ENCODE measurements around the gene LDLR. TPM values are rescaled to one million over a fixed set of nuclear protein-coding genes. Genes with fewer than 3 reads are reported as not detected.

Gene LDLR
- total RNA-seq, 1 donor from 2014 or later: 121 TPM

DNA sequence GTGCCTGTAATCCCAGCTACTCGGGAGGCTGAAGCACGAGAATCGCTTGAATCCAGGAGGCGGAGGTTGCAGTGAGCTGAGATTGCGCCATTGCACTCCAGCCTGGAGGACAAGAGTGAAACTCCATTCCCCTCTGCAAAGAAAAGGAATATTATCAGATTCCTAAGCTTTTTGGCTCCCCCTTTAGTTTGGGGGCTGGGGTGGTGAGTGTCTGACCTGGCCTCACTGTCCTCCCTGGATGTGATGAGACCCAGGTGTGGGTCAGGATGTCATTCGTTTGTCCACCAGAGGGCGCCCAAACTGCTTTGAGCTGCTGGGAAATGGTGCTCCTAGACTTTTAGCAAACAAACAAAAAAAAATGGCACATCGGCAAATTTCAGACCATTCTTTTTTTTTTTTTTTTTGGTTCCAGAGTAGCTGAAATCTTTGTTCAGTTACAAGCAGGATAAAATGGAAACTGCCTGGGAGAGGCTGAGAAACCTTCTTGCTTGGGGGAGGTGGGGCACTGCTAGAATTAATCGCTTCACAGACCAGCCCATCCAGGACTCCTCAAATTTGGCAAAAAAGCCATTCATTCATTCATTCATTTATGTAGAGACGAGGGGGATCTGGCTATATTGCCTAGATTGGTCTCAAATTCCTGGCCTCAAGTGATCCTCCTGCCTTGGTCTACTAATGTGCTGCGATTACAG, 36.9 kb downstream of the LDLR start:
- peak; percentile 89 for TF ChIP-seq CTCF (IDR thresholded peaks at IDR 0.05)
- no peaks in the 10 kb centered on the region for H3K27me3 Mint-ChIP-seq (ENCODE audit: low read depth)
- no peak for DNase-seq (ENCODE audit: low spot score)
- H3K4me3 Mint-ChIP-seq (ENCODE audit: unreplicated experiment): no peak overlapping the region
- peaks cover 32% of the 10 kb centered on the region for H3K36me3 Mint-ChIP-seq (ENCODE audit: low read depth)
- H3K27ac Mint-ChIP-seq (ENCODE audit: unreplicated experiment): no peak overlapping the region
- H3K9me3 Mint-ChIP-seq (ENCODE audit: low read depth): no peaks in the 10 kb centered on the region
- H3K4me1 Mint-ChIP-seq (ENCODE audit: low read depth): peaks cover 9% of the 10 kb centered on the region

GRCh38 chr19:11127905-11128304, 38.6 kb downstream of the LDLR start:
- no peak overlapping the region for H3K4me3 Mint-ChIP-seq (ENCODE audit: unreplicated experiment)
- H3K36me3 Mint-ChIP-seq (ENCODE audit: low read depth): peaks cover 39% of the 10 kb centered on the region
- H3K27me3 Mint-ChIP-seq (ENCODE audit: low read depth): no peaks in the 10 kb centered on the region
- H3K27ac Mint-ChIP-seq (ENCODE audit: unreplicated experiment): peak overlapping the region; percentile 22
- peaks cover 9% of the 10 kb centered on the region for H3K4me1 Mint-ChIP-seq (ENCODE audit: low read depth)
- no peak for TF ChIP-seq CTCF (IDR thresholded peaks at IDR 0.05)
- no peak for DNase-seq (ENCODE audit: low spot score)
- H3K9me3 Mint-ChIP-seq (ENCODE audit: low read depth): no peaks in the 10 kb centered on the region

DNA sequence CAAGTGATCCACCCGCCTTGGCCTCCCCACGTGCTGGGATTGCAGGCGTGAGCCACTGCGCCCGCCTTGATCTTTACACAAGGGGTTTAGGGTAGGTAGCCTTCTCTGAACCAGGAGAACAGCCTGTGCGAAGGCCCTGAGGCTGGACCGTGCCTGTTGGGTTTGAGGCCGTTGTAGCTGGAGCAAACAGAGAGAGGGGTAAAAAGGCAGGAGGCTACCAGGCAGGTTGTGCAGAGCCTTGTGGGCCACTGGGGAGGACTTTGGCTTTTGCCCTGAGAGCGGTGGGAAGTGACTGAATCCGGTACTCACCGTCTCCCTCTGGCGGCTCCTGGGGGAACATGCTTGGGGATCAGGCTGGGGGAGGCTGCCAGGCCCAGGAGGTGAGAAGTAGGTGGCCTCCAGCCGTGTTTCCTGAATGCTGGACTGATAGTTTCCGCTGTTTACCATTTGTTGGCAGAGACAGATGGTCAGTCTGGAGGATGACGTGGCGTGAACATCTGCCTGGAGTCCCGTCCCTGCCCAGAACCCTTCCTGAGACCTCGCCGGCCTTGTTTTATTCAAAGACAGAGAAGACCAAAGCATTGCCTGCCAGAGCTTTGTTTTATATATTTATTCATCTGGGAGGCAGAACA, 41.7 kb downstream of the LDLR start:
- Mint-ChIP-seq H3K27me3 (ENCODE audit: low read depth) (no peaks in the 10 kb centered on the region), H3K36me3 (ENCODE audit: low read depth) (peaks cover 32% of the 10 kb centered on the region), H3K9me3 (ENCODE audit: low read depth) (no peaks in the 10 kb centered on the region), H3K4me3 (ENCODE audit: unreplicated experiment) (no peak overlapping the region), H3K27ac (ENCODE audit: unreplicated experiment) (peak overlapping the region; percentile 36), H3K4me1 (ENCODE audit: low read depth) (peaks cover 11% of the 10 kb centered on the region)
- no peak for DNase-seq (ENCODE audit: low spot score)
- TF ChIP-seq CTCF (IDR thresholded peaks at IDR 0.05): peak; percentile 82

DNA sequence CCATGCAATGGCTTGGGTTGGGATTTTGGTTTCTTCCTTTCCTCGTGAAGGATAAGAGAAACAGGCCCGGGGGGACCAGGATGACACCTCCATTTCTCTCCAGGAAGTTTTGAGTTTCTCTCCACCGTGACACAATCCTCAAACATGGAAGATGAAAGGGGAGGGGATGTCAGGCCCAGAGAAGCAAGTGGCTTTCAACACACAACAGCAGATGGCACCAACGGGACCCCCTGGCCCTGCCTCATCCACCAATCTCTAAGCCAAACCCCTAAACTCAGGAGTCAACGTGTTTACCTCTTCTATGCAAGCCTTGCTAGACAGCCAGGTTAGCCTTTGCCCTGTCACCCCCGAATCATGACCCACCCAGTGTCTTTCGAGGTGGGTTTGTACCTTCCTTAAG, 42.2 kb downstream of the LDLR start:
- H3K36me3 Mint-ChIP-seq (ENCODE audit: low read depth): peaks cover 28% of the 10 kb centered on the region
- peaks cover 11% of the 10 kb centered on the region for H3K4me1 Mint-ChIP-seq (ENCODE audit: low read depth)
- H3K9me3 Mint-ChIP-seq (ENCODE audit: low read depth): no peaks in the 10 kb centered on the region
- TF ChIP-seq CTCF (IDR thresholded peaks at IDR 0.05): no peak
- H3K27me3 Mint-ChIP-seq (ENCODE audit: low read depth): no peaks in the 10 kb centered on the region
- no peak for DNase-seq (ENCODE audit: low spot score)
- H3K27ac Mint-ChIP-seq (ENCODE audit: unreplicated experiment): no peak overlapping the region
- H3K4me3 Mint-ChIP-seq (ENCODE audit: unreplicated experiment): no peak overlapping the region

GRCh38 chr19:11136400-11137101, 47.3 kb downstream of the LDLR start:
- Mint-ChIP-seq H3K4me1 (ENCODE audit: low read depth) (peaks cover 43% of the 10 kb centered on the region), H3K36me3 (ENCODE audit: low read depth) (peaks cover 4% of the 10 kb centered on the region), H3K27me3 (ENCODE audit: low read depth) (no peaks in the 10 kb centered on the region), H3K4me3 (ENCODE audit: unreplicated experiment) (no peak overlapping the region), H3K27ac (ENCODE audit: unreplicated experiment) (peak overlapping the region; percentile 98), H3K9me3 (ENCODE audit: low read depth) (no peaks in the 10 kb centered on the region)
- no peak for TF ChIP-seq CTCF (IDR thresholded peaks at IDR 0.05)
- no peak for DNase-seq (ENCODE audit: low spot score)

All from chondrocyte (in vitro differentiated cells).